Endometrial microvascular endothelial cells (primary cell): Measurements from ENCODE around the gene SLC1A7. TPM values are rescaled to one million over a fixed set of nuclear protein-coding genes. Genes with fewer than 3 reads are reported as not detected.

ENCODE experiments used
- in situ Hi-C: cut with HindIII; loops from 2 replicates; pipeline ENCODE4 v1.10.0; 2017; ENCODE audit warnings: low sequenced_read_pairs, low pct_unique_long_range_greater_than_20kb; ENCODE audit errors: inconsistent ontology term
- total RNA-seq: library from RNA; depleted of rRNA; stranded (reverse); fragments of >200 nt; gene quantifications from one replicate; pipeline ENCODE4 v1.2.3, GENCODE V29; 2015; ENCODE audit errors: inconsistent ontology term

SLC1A7 gene
- total RNA-seq, 1 donor from 2014 or later: not detected

GRCh38 chr1:53107570-53108322, 34.7 kb downstream of the SLC1A7 start:
- in situ Hi-C loops: no loop called here

- in situ Hi-C loops: no loop called here
Measured at GRCh38 chr1:53107090-53107489, 35.3 kb downstream of the SLC1A7 start.

GRCh38 chr1:53104289-53104913, 38.0 kb downstream of the SLC1A7 start:
- in situ Hi-C loops: no loop called here

GRCh38 chr1:53094533-53094919, 47.9 kb downstream of the SLC1A7 start:
- in situ Hi-C loops: no loop called here

GRCh38 chr1:53093778-53094532, 48.5 kb downstream of the SLC1A7 start:
- in situ Hi-C loops: no loop called here

- in situ Hi-C loops: no loop called here
Measured at GRCh38 chr1:53093451-53093754, 49.0 kb downstream of the SLC1A7 start.

- in situ Hi-C loops: no loop called here
Measured at GRCh38 chr1:53092659-53093450, 49.6 kb downstream of the SLC1A7 start.

GRCh38 chr1:53091841-53092645, 50.4 kb downstream of the SLC1A7 start:
- in situ Hi-C loops: no loop called here

- in situ Hi-C loops: no loop called here
Measured at GRCh38 chr1:53090227-53091147, 52.0 kb downstream of the SLC1A7 start.

GRCh38 chr1:53089478-53090226, 52.8 kb downstream of the SLC1A7 start:
- in situ Hi-C loops: no loop called here

- in situ Hi-C loops: no loop called here
Measured at GRCh38 chr1:53088616-53089300, 53.7 kb downstream of the SLC1A7 start.

GRCh38 chr1:53087332-53088285, 54.8 kb downstream of the SLC1A7 start:
- in situ Hi-C loops: no loop called here

- in situ Hi-C loops: no loop called here
Measured at GRCh38 chr1:53086491-53087070, 55.9 kb downstream of the SLC1A7 start.

GRCh38 chr1:53085405-53085804, 57.0 kb downstream of the SLC1A7 start:
- in situ Hi-C loops: no loop called here

GRCh38 chr1:53084589-53084971, 57.9 kb downstream of the SLC1A7 start:
- in situ Hi-C loops: no loop called here
